ENCODE results near the gene GUCY1A2.
"Not testable (repeated sequence)": the region's sequence is repeated elsewhere in the genome, so short reads cannot be mapped to it uniquely, and the experiment has no call there.

GUCY1A2 gene

GRCh38 chr11:106920899-106921509, 97.3 kb downstream of the GUCY1A2 start:
- DNase-seq, result no peak

DNA sequence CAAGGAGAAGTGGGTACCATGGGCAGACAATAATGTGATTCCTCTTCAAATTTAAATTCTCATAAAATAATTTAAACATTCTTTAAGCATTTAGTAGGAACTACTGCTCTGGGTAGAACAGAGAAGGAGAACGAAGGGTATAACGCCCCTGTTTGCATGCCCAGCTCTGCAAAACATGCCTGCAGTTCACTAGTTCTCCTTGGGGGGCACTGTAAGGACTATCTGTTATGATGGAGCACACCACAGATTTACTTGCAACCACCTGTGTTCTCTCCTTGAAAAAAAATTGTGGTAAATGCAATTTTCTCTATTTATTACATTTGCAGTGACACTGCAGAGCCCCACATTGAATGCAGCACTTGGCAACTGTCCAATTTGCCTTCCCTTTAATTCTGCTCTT, 100.3 kb downstream of the GUCY1A2 start:
- DNase-seq, result no peak

DNA sequence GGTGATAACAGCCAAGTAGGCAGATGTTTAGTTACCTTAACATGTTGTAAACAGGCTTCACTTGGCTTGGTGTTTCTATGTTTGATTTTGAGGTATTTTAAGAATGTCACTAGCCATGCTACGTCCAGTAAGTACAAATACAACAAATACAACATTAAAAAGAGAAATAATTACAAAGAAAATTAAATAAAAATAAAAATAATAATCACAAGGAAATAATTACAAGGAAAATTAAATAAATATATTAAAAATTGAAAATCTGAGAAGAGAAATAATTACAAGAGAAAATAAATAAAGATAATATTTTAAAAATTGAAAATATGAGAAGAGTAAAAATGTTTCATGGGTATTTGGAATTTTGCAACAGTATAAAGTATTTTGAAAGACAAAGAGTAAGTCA, 103.9 kb downstream of the GUCY1A2 start:
- DNase-seq, result no peak

GRCh38 chr11:106913141-106913540, 105.1 kb downstream of the GUCY1A2 start:
- no peak for DNase-seq

- no peak for DNase-seq
These were observed 113.5 kb downstream of the GUCY1A2 start for GRCh38 chr11:106904826-106905225.

DNA sequence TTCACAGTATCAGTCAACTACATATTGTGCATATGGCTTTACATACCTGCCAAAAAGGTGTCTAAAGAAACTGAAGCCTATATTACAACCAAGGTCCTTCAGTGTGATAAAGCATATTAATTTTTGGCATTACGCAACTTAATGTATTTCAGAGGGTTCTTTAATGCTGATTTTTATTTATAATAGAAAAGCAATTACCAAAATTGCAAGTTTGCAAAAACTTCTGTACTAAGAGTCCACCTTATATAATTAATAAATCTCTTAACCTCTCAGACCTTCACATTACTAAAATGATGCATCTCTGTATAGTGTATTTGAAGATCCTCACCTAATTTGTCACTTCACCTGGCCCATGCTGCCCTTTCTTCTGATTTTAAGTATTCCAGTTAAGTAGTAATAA, 128.6 kb downstream of the GUCY1A2 start:
- no peak for DNase-seq

GRCh38 chr11:106888386-106888785, 129.9 kb downstream of the GUCY1A2 start:
- no peak for DNase-seq

DNA sequence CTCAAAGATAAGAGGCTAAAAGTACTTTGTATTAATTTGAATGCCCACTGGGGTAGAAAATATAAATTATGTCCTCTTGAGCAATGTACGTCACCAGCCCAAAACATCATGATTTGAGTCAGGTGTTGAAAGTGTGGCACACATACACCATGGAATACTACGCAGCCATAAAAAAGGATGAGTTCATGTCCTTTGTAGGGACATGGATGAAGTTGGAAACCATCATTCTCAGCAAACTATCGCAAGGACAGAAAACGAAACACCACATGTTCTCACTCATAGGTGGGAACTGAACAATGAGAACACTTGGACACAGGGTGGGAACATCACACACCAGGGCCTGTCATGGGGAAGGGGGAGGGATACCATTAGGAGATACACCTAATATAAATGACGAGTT, 134.6 kb downstream of the GUCY1A2 start:
- DNase-seq, result not testable (repeated sequence)

DNA sequence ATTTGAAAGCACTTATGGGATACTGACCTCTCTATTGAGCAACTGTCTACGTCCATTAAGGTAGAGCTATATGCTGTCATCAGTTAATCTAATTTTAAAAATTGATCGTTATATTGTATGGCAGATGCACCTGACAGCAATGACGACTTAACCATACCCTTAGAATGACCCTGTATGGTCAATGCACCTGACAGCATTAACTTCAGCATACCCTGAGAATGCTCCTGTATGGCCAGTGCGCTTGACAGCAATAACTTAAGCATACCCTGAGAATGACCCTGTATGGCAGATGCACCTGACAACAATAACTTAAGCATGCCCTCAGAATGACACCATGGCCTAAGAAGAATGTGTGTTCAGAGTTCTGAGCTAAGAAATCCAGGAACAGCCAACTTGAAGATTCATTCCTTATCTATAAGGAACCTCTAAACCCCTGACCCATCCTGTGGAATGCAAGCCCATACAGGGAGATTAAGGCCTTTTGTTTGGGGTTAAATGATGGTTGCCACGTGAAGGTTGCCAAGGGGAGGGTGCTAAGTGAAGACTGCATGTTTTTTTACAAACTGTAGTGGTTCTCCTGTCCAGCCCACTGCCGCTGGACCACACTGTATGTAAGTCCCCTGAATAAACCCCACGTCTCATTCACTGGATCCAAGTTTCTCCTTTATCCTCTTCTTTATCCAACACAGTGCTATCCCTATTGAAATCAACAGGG, 138.3 kb downstream of the GUCY1A2 start:
- DNase-seq, result no peak

DNA sequence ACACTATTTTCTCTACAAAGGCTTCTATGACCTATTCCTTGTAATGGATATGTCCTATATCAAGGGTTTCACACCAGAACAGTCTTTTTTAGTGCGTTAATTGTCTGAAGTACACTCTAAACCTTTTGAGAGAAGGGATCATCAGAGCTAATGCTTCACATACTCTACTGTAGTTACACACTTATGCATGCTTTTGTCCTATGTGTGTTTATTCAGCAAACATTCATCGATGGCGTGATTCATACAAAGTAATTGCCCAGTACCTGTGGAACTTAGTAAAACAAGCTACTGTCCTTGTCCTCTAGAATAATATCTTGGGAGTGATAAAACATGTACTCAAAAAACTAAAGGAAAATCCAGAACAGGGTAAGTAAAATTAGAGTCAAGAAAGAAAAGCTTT, 139.2 kb downstream of the GUCY1A2 start:
- no peak for DNase-seq

DNA sequence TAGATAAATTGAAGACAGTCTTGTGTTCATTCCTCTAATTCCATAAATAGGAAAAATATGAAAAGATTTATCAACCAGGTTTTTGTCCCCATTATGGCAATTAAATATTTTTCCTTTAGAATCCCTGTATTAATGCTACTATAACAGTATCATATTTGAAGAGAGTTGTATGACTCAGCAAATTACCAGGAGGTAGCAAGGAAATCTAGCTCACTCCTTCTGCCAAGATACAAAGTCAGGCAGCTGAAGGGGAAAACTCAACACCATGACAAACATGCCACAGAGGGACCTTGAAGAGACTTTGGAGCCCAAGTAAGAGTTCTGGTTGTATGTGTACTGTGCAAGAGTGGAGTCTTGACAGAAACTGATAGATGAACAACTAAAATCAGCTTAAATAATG, 143.3 kb downstream of the GUCY1A2 start:
- DNase-seq, result no peak

- DNase-seq, result no peak
These were observed 146.0 kb downstream of the GUCY1A2 start for GRCh38 chr11:106872246-106872645.

GRCh38 chr11:106858200-106858599, 160.1 kb downstream of the GUCY1A2 start:
- no peak for DNase-seq

DNA sequence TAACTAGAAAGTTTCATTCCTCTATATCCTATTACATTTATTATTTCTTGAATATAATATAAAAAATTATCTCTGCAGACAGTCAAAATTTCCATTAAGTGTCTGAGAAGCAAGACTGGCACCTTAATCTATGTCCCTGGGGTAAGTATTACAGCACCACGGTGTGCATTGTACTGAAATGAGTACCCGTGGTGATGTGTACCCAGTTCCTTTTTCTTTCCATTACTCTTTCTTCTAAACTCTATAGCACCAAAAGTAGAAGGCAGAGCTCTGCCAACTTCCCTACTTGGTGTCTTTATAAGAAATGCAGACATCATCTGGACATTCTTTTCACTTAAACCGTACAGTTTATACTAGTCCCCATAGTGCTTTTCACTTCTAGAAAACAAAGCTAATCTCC, 161.7 kb downstream of the GUCY1A2 start:
- no peak for DNase-seq

- DNase-seq, result no peak
These were observed 163.8 kb downstream of the GUCY1A2 start for GRCh38 chr11:106854429-106854828.

DNA sequence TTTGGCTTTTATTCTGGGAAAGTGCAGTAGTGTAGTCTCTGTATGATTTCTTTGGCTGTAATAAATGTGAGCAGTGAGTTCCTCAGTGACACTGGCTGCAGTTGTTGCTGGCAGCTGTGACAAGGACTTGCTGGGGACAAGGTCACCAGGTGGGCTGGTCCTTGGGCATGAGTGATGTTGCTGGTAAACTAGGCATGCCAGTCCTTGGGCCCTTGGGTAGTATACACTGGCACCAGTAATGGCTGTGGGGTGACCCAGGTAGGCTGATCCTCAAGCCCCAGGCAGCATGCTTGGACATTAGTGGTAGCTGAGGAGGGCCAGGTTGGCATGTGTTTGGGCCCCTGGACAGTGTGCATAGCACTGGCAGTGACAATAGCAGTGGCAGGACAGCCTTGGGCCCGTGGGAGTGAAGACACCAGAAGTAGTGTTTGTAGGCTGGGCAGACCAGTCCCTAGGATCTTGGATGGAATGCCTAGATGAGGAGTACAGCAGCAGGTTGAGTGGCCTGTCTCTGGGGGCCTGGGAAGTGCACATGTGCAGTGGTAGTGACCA, 164.3 kb downstream of the GUCY1A2 start:
- no peak for DNase-seq

DNA sequence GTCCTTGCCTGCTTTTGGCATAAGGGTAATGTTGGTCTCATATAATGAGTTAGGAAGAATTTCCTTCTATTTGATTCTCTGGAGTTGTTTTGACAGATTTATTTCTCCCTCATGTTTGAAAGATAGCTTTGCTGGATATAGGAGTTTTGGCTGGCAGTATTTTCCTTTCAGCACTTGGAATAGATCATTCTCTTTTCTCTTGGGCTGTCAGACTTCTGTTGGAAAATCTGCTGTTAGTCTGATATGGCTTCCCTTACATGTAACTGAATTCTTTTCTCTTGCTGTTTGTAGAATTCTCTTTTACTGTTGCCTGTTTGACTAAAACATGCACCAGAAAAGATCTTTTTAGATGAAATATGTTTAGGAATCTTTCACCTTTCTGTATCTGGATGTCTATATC, 165.5 kb downstream of the GUCY1A2 start:
- no peak for DNase-seq

- no peak for DNase-seq
These were observed 169.8 kb downstream of the GUCY1A2 start for GRCh38 chr11:106848526-106848925.

GRCh38 chr11:106842134-106842533, 176.1 kb downstream of the GUCY1A2 start:
- no peak for DNase-seq

- DNase-seq, result no peak
These were observed 177.3 kb downstream of the GUCY1A2 start for GRCh38 chr11:106840947-106841346.

DNA sequence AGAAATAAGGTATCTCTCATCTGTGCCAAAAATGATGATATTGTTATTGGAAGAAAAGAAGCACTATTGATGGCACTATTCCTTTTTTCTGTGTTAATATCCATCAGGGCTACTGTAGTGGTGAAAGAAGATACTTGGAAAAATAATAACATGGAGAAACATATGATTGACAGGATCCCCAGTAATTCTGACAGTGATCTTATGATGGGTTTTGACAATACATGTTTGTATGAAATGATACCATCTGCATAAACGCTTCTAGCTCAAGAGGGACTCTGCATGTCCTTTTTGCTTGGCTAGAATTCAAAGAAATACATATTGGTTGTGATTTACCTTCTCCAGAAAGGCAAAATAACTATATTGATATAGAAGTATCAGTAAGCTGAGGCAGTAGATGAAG, 178.1 kb downstream of the GUCY1A2 start:
- no peak for DNase-seq

DNA sequence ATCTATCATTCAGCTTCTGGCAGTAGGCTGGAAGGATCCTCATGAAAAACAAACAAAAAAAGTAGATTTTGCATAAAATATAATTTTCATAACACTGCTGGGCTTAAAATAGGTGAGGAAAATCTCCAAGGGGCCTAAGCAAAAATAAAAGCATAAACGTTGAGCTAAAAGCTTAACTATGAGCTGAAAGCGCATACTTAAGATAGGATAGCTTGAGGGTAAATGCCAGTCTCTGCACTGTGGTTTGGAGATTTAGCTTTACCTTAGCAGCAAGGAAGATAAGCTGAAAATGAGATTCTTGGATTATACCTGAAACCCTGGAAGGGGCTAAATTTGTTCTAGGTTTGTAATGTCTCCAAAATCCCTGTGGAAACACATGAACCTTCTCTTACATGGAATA, 183.7 kb downstream of the GUCY1A2 start:
- DNase-seq, result no peak

- no peak for DNase-seq
These were observed 189.3 kb downstream of the GUCY1A2 start for GRCh38 chr11:106828976-106829375.

- no peak for DNase-seq
These were observed 189.7 kb downstream of the GUCY1A2 start for GRCh38 chr11:106828576-106828975.

DNA sequence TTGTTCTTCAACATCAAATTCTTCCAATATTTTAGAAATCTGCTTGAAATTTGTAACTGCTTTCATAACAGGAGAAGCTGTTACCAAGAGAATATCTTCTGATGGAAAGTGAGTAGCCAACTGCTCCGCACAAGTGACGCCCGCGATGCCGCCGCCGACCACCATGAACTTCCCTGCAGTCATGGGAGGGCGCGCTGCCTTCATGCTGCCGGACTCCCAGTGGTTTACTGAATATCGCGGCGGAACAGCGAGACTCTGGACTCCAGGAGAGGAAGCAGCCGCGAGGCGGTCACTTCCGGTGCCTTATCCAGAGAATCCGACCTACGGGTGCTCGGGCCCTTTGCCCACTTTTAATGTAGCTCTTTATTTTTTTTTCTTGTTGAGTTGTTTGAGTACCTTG, 190.6 kb downstream of the GUCY1A2 start:
- no peak for DNase-seq
